OCI-M1 (cell line): ENCODE measurements around the gene CD79A.

Experiments used
- DNase-seq: peaks from one replicate; lab custom pipeline; 2025; lab: John Stamatoyannopoulos, UW

CD79A gene

GRCh38 chr19:41919948-41920712 lies 43.1 kb downstream of the CD79A start:
- no peak for DNase-seq

- DNase-seq: no peak
Measured at GRCh38 chr19:41920882-41921576, 44.0 kb downstream of the CD79A start.

- no peak for DNase-seq
Measured at GRCh38 chr19:41921577-41922576, 44.8 kb downstream of the CD79A start.

- DNase-seq: no peak
Measured at GRCh38 chr19:41922585-41922984, 45.5 kb downstream of the CD79A start.

GRCh38 chr19:41923045-41923788 lies 46.1 kb downstream of the CD79A start:
- no peak for DNase-seq

- no peak for DNase-seq
Measured at GRCh38 chr19:41924151-41925145, 47.4 kb downstream of the CD79A start.

GRCh38 chr19:41925208-41926003 lies 48.3 kb downstream of the CD79A start:
- DNase-seq: no peak

- no peak for DNase-seq
Measured at GRCh38 chr19:41926028-41926762, 49.1 kb downstream of the CD79A start.

DNA sequence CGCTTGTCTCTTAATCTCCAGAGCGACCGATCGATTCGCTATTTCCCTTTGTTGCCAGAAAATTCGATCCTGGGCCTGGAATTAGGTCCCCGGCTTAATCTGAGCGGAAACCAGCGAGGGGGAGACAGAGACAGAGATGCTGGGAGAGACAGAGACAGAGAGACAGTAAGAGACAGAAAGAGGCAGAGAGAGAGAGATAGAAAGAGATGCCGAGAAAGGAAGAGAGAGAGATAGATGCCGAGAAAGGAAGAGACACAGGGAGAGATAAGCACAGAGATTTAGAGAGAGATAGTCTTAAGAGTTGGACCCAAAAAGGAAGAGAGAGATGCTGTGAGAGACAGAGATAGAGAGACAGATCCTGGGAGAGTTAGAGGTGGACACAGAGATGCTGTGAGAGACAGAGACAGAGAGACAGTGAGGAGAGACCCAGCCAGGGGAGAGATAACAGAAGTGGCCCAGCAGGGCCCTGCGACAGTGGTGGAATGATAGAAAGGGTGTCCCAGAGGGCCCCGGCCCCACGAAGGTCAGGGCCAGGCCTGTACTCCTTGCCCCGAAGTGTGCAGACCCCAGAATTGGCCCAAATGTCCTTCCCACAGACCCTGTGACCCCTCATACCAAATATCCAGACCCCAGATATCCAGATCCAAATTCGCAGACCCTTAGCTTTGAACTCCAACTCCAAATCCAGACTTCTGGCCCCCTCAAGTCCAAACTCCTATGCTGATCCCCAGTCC lies 49.9 kb downstream of the CD79A start:
- no peak for DNase-seq

- no peak for DNase-seq
Measured at GRCh38 chr19:41927497-41928192, 50.6 kb downstream of the CD79A start.

- peak; percentile 77 for DNase-seq
Measured at GRCh38 chr19:41928221-41928683, 51.2 kb downstream of the CD79A start, which contains the start of gene ERFL. Gene ERFL (minus strand): TSS chr19:41928449. CDS start chr19:41912919, 15,530 bp downstream.

DNA sequence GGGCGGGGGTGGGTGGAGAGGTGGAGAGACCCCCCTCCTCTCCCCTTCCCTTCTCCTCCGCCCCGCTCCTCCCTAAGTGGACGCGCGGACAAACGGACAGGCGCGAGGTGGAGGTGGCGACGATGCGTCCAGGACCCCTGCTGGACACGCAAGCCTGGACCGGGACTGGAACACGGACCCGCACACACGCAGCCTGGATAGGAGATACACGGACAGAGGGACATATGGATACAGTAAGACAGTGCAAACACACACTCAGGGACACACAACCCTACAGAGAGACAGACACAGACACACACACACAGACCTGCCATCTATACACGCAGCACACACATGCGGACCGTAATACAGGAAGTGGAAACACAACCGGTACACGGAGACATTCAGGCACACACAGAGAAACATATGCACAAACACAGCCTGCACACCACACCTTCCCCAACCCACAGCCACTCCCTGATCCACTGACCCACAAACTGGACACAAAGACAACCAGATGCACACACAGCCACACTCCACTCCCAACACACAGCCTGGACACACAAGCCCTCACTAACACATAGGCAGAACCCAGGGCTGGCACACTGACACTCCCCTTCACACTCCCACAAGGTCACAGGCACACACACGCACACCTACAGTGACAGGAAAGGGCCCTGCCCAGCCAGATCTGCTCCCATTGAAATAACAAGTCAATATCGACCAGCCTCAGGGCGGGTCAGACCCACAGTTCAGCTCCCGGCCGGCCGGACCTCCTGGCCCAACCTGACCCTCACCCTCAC lies 51.9 kb downstream of the CD79A start:
- peak; percentile 59 for DNase-seq

DNA sequence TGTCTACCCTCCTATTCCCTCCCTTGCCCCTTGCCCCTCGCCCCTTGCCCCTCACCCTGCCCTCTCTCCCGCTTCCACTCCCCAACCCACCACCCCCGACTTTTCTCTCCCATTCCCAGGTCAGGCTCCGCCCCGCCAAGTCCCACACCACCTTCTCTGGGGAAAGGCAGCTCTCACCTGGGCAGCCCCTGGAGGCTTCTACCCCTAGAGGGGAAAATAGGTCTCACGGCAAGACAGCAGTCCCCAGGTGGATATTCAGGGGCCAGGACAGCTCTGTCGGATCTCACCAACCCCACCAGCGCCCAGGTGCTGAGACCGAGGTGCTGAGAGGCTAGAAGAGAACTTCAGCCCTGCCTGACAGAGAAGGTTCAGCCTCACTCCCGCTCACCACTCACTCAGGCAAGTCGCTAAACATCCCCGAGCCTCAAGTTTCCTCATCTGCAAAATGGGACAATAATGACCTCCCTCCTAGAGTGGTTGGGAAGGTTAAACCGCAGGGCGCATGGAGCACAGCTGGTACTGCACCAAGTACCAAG lies 52.5 kb downstream of the CD79A start:
- no peak for DNase-seq

- no peak for DNase-seq
Measured at GRCh38 chr19:41930322-41930722, 53.2 kb downstream of the CD79A start.
